HL-60/S4 treated with retinoic acid at 250 ng/mL for 4 days and 3 days (cell line): ENCODE data around the gene SHCBP1.
"Not testable (repeated sequence)": the region's sequence is repeated elsewhere in the genome, so short reads cannot be mapped to it uniquely, and the experiment has no call there.

Source experiments
- in situ Hi-C: fragments of 300-500 bp; cut with MboI; formaldehyde crosslinking; loops from 2 replicates; pipeline ENCODE4 v1.7.0; 2022; ENCODE audit warnings: low sequenced_read_pairs

Gene SHCBP1

GRCh38 chr16:46621006-46621933, at the start of gene SHCBP1:
Gene SHCBP1 (minus strand): TSS chr16:46621379. CDS start chr16:46621359, 20 bp downstream.
- in situ Hi-C loops, result no loop called here

- in situ Hi-C loops, result loop anchor here (25.0 kb wide), 1 partner anchor 250 kb away; no protein-coding TSS in a partner anchor
These were observed 40.9 kb upstream of the SHCBP1 start for GRCh38 chr16:46662123-46662522.

- in situ Hi-C loops, result loop anchor here (25.0 kb wide), 1 partner anchor 253 kb away; no protein-coding TSS in a partner anchor
These were observed 37.7 kb upstream of the SHCBP1 start for GRCh38 chr16:46658925-46659324.

GRCh38 chr16:46651305-46651704, 30.1 kb upstream of the SHCBP1 start:
- in situ Hi-C loops, result loop anchor here (25.0 kb wide), 1 partner anchor 261 kb away; no protein-coding TSS in a partner anchor

GRCh38 chr16:46650254-46650623, 29.1 kb upstream of the SHCBP1 start:
- in situ Hi-C loops, result loop anchor here (25.0 kb wide), 1 partner anchor 262 kb away; no protein-coding TSS in a partner anchor

GRCh38 chr16:46649588-46650253, 28.5 kb upstream of the SHCBP1 start:
- in situ Hi-C loops, result loop anchor here (25.0 kb wide), 1 partner anchor 263 kb away; no protein-coding TSS in a partner anchor

- in situ Hi-C loops, result no loop called here
These were observed 27.5 kb upstream of the SHCBP1 start for GRCh38 chr16:46648656-46649055.

- in situ Hi-C loops, result no loop called here
These were observed 18.1 kb upstream of the SHCBP1 start for GRCh38 chr16:46638947-46639925.

- in situ Hi-C loops, result no loop called here
These were observed 11.9 kb upstream of the SHCBP1 start for GRCh38 chr16:46632778-46633733.

- in situ Hi-C loops, result no loop called here
These were observed 8.4 kb upstream of the SHCBP1 start for GRCh38 chr16:46629331-46630219.

- in situ Hi-C loops, result no loop called here
These were observed 6.6 kb upstream of the SHCBP1 start for GRCh38 chr16:46627746-46628145.

GRCh38 chr16:46626681-46627080, 5.5 kb upstream of the SHCBP1 start:
- in situ Hi-C loops, result not testable (repeated sequence)

- in situ Hi-C loops, result not testable (repeated sequence)
These were observed 3.7 kb upstream of the SHCBP1 start for GRCh38 chr16:46624862-46625261.

- in situ Hi-C loops, result not testable (repeated sequence)
These were observed 2.5 kb upstream of the SHCBP1 start for GRCh38 chr16:46623707-46624106.

GRCh38 chr16:46623246-46623645, 2.1 kb upstream of the SHCBP1 start:
- in situ Hi-C loops, result not testable (repeated sequence)

GRCh38 chr16:46621934-46622676, 926 bp upstream of the SHCBP1 start:
- in situ Hi-C loops, result no loop called here

GRCh38 chr16:46620266-46621005, 743 bp downstream of the SHCBP1 start:
- in situ Hi-C loops, result no loop called here
